Medulla oblongata (tissue), 1 donor: Measurements from ENCODE around the gene FBXO44.
A peak's percentile ranks its signal among the peaks of the same experiment; 100 is the strongest.

ENCODE experiments used
- DNase-seq: peaks from one replicate; pipeline ENCODE4 v3.0.0-alpha.2; 2015; ENCODE audit errors: extremely low spot score

FBXO44 gene

DNA sequence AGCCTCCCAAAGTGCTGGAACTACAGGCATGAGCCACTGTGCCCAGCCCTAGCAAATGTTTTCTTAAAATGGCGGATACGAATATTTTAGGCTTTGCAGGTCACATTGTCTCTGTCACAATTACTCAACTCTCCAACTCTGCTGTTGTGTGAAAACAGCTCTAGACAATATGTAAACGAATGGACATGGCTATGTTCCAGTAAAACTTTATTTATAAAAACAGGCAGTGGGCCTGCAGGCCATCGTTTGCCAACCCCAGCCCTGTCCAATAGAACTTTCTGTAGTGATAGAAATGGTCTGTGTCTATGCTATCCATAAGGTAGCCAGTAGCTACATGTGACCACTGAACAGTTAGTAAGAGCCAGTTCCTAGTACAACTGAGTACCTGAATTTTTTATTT is 5.1 kb downstream of the FBXO44 start:
- DNase-seq = no peak

DNA sequence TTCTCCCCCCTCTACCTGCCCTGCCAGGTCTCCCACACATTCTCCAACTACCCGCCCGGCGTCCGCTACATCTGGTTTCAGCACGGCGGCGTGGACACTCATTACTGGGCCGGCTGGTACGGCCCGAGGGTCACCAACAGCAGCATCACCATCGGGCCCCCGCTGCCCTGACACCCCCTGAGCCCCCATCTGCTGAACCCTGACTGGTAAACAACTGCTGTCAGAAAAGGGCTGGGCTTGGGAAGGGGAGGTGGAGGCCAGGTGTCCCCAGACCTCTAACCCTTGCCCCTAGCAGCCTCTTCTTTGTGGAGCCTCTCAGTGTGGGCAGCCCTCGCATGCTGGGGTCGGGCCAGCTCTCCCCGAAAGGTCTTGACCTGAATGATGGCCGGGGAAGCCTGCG is 6.4 kb downstream of the FBXO44 start:
- DNase-seq = no peak

DNA sequence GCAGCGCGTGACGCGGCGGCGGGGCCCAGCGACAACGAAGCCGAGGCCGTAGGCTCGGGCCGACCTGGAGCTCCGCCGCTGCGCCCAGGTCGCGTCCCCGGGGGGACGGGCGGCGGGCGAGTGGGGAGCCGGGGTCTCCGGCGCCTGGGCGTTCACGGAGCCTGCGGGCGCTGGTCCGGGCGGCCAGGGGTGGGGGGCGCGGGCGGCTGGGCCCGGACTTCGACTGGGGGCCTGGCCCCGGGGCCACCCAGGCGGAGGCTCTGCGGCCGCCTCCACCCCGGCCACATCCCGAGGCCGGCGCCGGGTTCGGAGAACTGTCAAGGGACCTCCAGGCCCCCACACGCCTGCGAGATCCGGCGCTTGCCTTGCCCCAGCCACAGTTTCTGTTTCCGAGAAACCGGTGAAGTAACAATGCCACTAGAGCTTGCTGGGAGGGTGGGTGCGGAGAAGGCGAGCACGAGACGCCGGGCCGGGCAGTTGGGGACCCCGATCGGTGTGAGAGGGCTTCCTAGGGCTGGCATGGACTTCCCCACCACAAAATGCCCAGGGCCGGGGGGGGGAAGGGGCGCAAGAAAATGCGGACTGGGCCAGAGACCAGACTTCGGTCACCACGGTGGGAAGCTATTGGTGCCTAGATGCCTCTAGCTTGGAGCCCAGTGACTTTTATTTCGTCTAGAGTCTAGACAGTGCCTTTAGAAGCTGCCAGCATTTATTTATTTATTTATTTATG is 9.8 kb downstream of the FBXO44 start:
- DNase-seq = peak; percentile 38

GRCh38 chr1:11668516-11668915 is 13.8 kb downstream of the FBXO44 start:
- no peak for DNase-seq

GRCh38 chr1:11670747-11671146 is 16.1 kb downstream of the FBXO44 start:
- DNase-seq = no peak

GRCh38 chr1:11671205-11671543 is 16.5 kb downstream of the FBXO44 start:
- DNase-seq = no peak

- no peak for DNase-seq
Measured at GRCh38 chr1:11671544-11672286, 17.0 kb downstream of the FBXO44 start.

DNA sequence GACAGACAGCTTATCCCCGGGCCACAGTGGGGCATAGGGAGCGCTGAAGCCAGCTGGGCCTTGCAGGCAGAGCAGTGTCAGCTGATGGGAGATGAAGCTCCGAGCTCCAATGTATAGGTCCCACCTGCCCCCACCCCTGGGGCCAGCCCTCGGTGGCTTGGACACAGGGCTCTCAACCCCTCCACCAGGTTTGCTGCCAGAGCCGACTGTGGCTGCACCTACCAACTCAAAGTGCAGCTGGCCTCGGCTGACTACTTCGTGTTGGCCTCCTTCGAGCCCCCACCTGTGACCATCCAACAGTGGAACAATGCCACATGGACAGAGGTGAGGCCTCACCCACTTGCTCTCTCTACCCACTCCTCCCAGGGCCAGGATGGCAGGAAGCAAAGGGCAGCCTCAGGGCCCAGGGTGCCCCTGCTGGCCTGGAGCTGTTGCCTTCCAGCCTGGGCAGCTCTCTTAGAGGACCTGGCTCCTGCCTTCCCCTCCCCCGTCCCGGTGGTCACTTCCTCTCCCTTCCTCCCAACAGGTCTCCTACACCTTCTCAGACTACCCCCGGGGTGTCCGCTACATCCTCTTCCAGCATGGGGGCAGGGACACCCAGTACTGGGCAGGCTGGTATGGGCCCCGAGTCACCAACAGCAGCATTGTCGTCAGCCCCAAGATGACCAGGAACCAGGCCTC is 18.6 kb downstream of the FBXO44 start:
- no peak for DNase-seq

DNA sequence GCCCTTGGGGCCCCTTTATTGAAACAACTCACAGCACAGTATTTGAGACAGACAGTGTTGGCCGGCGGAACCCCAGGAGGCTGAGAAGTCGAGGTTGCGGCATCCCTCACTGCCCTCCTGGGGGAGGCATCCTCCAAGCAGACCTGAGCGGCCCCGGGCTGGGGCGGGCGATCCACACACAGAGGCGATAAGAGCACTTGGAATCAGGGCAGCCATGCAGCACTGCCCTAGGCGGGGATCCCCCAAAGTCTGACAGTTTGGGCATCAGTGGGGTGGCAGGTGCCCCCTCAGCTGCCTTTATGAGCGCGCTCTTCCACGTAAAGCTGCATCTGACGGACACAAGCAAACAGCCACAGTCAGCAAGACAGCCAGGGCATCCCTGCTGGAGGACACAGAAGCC is 19.8 kb downstream of the FBXO44 start:
- DNase-seq = no peak

DNA sequence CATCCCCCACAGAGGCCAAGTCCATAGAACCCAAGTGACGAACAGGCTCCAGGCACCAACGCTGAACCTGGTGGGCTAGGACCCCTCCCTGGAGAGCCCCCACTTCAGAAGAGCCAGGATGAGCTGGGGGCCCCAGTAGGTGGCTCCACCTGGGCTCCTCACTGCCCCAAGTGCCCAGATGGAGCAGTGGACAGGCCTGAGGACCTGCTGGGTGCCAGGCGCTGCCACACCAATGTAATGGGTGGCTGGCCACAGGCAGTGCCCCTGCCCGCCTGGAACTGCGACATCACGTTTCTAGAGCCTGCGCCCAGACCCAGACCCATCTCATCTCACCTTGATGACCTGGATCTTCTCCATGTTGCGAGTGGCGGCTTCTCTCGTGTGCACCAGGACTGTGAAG is 20.6 kb downstream of the FBXO44 start:
- no peak for DNase-seq

GRCh38 chr1:11676386-11677103 is 21.9 kb downstream of the FBXO44 start:
- DNase-seq = no peak

GRCh38 chr1:11678442-11678841 is 23.8 kb downstream of the FBXO44 start:
- DNase-seq = no peak

- DNase-seq = no peak
Measured at GRCh38 chr1:11680270-11681070, 25.8 kb downstream of the FBXO44 start.

DNA sequence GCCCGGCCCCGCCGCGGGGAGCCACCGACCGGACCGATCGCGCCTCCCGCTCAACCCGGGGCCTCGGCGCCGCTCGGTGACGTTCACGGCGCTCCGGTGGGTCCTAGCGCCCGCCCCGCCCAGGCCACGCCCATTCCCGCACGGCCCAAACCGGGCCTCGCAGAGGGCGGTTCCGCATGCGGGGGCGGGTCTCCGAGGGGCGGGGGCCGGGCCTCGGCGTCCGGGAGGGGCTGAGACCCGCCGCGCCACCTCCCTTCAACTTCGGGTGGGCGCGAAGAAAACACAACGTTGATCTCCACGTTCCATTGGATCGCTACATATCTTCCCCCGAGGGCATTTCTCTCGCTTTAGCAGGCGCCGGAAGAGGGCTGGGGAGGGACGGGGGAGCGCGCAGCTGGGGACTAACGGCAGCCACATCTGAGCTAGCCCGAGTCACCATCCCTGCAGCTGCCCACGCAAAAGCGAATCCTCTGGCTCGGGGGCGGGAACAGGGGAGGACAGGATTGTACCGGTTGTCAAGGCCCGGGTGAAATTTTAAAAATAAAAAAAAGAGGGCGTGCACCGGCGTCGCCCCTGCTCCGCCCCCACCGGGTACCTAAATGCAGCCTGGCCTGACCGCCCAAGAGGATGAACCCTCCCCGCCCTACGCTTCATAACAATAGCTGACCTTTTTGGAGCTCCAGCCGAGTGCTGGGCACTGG is 26.5 kb downstream of the FBXO44 start, which contains the start of gene MAD2L2:
Gene MAD2L2, minus strand, starts transcription at position 78 of the 701 bp plus-strand sequence. CDS start 547 bp downstream, outside the sequence.
- DNase-seq = peak; percentile 87

GRCh38 chr1:11682287-11682771 is 27.7 kb downstream of the FBXO44 start:
- DNase-seq = no peak

GRCh38 chr1:11682799-11683198 is 28.1 kb downstream of the FBXO44 start:
- DNase-seq = no peak

- DNase-seq = no peak
Measured at GRCh38 chr1:11684070-11684469, 29.4 kb downstream of the FBXO44 start.

DNA sequence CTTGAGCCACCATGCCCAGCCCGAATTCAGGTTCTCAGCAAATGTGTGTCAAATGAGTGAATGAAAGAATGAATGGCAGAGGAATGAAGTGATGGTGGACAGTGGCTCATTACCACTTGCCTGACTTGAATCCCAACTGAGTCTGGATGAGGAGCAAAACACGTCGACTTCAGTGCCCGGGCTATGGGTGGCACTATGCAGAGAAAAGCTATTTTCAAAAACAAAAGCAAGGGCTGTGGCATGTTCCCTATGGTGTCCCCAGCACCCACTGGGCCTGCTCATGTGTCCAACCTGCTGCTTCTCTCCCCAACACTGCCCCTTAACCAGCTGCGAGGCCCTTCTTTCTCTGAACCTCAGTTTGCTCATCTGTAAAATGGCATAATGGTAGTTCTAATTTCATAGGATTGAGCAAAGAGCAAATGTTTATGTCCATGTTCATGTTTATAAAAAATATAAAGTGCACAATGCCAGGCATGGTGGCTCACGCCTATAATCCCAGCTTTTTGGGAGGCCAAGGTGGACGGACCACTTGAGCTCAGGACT is 30.6 kb downstream of the FBXO44 start:
- no peak for DNase-seq

DNA sequence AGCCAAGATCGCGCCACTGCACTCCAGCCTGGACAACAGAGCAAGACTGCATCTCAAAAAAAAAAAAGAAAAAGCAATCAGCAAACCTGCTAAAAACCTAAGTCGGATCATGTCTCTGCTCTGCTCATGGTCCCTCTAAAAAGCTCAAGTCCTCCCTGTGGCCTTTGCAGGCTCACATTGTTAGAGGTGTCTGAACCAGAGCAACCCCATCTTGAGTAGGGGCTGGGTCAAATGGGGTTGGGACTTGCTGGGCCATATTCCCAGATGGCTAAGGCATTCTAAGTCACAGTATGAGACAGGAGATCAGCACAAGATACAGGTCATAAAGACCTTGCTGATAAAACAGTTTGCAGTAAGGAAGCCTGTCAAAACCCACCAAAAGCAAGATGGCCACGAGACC is 33.8 kb downstream of the FBXO44 start:
- no peak for DNase-seq
